Measurements from ENCODE around the gene DNAJC4.
"Not testable (repeated sequence)": the region's sequence is repeated elsewhere in the genome, so short reads cannot be mapped to it uniquely, and the experiment has no call there.

DNAJC4 gene

GRCh38 chr11:64246621-64246870, 16.2 kb downstream of the DNAJC4 start:
- not testable (repeated sequence) for DNase-seq

- peak; percentile 71 for DNase-seq
Measured at GRCh38 chr11:64246871-64247728, 16.8 kb downstream of the DNAJC4 start, which contains the start of gene PPP1R14B. TSS of gene PPP1R14B (minus strand) at chr11:64246943. CDS start at chr11:64246673, 270 bp downstream.

GRCh38 chr11:64247729-64248531, 17.6 kb downstream of the DNAJC4 start:
- no peak for DNase-seq

DNA sequence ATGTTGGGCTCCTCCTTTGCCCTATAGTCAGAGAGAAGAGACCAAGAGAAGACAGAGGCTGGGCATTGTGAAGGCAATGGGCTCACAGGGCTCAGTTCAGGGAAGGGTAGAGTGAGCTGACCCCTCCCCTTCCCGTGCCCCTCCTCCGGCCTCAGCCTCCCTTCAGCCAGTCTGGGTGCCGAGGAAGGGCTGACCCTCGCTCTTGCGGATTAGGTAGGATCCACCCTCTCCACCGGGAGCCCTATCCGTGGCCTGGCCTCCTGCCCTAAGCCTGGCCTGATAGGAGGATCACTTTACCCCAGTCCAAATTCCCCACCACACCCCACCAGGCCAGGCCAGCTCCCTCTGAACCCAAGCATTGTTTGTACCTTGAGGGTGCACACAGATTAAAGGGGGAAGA, 18.2 kb downstream of the DNAJC4 start:
- DNase-seq = no peak

- DNase-seq = no peak
Measured at GRCh38 chr11:64249038-64249437, 18.7 kb downstream of the DNAJC4 start.

- DNase-seq = no peak
Measured at GRCh38 chr11:64249563-64250414, 19.4 kb downstream of the DNAJC4 start.

- DNase-seq = no peak
Measured at GRCh38 chr11:64250415-64251015, 20.2 kb downstream of the DNAJC4 start.

DNA sequence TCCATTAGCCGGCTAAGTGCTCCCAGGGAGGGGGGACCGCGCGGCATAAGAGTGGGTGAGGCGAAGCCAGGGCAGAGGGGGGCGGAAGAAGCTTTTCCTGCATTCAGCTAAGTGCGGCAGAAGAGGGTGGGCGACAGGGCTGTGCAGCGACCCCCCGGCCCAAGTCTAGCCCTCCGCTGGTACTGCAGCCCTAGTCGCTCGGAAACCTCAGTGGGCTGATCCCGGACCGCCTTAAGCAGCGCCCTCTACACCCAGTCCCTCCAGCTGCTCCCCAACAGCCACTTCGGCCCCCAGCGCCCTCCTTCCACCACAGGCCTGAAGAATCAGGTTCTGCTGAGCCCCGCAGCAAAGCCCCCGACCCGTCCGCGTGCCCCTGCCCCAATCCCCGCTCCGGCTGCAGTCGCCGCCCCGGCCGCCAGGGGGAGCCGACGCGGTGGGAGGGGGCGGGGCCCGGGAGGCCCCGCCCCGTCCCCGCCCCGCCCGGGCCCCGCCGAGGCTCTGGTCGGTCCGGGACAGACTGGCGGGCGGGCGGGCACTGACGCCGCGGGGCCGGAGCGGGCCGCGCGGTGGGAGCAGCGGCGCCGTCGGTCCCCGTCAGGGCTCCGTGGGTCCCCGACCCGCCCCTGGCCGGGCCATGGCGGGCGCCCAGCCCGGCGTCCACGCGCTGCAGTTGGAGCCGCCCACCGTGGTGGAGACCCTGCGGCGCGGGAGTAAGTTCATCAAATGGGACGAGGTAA, 20.8 kb downstream of the DNAJC4 start, which contains the start of gene PLCB3:
PLCB3 (plus strand) TSS at position 515 of the 737 bp plus-strand sequence; CDS start at position 635, 120 bp downstream.
- peak; percentile 70 for DNase-seq

GRCh38 chr11:64251753-64252002, 21.3 kb downstream of the DNAJC4 start:
- no peak for DNase-seq

GRCh38 chr11:64252003-64252872, 21.9 kb downstream of the DNAJC4 start:
- no peak for DNase-seq

DNA sequence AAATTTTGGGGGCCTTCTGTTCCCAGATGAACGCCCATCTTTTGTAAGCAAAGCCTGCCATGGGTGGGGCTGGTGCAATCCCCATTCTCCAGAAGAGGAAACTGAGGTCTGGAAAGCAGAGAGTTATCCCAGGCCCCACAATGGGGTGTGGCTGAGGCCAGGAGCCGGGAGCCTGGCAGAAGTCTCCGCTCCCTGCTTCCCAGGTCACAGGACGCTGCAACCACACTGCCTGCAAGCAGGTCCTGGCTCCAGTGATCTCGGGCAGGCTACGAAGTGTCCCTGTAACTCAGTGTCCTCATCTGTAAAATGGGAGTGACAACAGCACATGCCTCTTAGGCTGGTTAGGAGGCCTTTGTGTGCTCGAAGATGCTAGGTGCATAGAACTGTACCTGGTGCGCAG, 22.7 kb downstream of the DNAJC4 start:
- no peak for DNase-seq

- DNase-seq = no peak
Measured at GRCh38 chr11:64253481-64253880, 23.1 kb downstream of the DNAJC4 start.

GRCh38 chr11:64254326-64254725, 24.0 kb downstream of the DNAJC4 start:
- DNase-seq = no peak

DNA sequence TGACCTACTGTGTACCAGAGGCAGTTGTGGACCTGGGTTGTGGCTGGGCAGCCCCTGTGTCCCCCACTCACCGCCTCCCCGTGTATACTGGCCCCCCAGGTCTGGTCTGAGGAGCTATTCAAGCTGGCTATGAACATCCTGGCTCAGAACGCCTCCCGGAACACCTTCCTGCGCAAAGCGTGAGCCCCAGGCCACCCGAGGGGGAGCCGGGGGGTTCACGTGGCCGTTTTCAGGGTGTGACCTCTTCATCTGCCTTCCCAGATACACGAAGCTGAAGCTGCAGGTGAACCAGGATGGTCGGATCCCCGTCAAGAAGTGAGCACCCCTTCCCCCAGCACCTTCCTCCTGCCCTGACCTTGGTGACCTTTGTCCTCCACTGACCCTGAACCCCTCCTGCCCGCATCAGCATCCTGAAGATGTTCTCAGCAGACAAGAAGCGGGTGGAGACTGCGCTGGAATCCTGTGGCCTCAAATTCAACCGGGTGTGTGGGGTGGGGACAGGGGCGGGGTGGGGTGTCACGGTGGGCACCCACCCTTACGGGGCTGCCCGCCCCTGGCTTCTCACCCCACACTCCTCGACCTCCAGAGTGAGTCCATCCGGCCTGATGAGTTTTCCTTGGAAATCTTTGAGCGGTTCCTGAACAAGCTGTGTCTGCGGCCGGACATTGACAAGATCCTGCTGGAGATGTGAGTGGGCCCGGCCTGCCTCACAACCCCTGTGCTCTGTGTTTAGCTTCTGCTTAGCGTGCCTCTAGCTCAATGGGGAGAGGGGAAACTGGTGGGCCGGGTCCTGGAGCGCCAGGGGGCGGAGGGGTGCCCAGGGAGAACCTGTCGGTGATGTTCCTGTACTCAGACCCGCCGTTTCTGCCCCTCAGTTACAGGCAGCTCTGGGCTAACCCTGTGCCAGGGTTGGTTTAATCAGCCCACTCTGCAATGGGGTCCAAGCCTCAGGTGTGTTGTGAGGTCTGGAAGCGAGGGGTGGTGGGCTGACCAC, 25.1 kb downstream of the DNAJC4 start:
- DNase-seq = no peak

GRCh38 chr11:64256300-64256699, 26.0 kb downstream of the DNAJC4 start:
- no peak for DNase-seq

DNA sequence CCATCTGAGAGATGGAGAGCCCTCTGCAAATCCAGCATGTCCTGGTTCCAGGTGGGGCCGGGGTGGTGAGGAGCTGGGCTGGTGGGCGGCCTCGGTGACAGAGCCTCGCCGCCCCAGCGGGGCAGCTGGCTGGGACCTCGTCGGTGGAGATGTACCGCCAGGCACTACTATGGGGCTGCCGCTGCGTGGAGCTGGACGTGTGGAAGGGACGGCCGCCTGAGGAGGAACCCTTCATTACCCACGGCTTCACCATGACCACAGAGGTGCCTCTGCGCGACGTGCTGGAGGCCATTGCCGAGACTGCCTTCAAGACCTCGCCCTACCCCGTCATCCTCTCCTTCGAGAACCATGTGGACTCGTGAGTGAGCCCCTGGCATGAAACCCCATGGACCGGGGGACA, 28.0 kb downstream of the DNAJC4 start:
- no peak for DNase-seq

GRCh38 chr11:64258946-64259532, 28.7 kb downstream of the DNAJC4 start:
- DNase-seq = no peak

GRCh38 chr11:64259533-64260067, 29.3 kb downstream of the DNAJC4 start:
- no peak for DNase-seq

- DNase-seq = no peak
Measured at GRCh38 chr11:64260147-64260708, 29.9 kb downstream of the DNAJC4 start.

Measured in T-helper 9 cell (primary cell).